Upper lobe of right lung (tissue), 1 donor: Measurements from ENCODE around the gene MAPKBP1. TPM values are rescaled to one million over a fixed set of nuclear protein-coding genes. Genes with fewer than 3 reads are reported as not detected.

Experiments
- ATAC-seq: fragments of 200-7000 bp; cut with Tn5 transposase; one replicate; pipeline ENCODE4 v1.9.1; 2020; ENCODE audit warnings: mild to moderate bottlenecking, moderate library complexity
- DNase-seq: peaks from one replicate; pipeline ENCODE4 v3.0.0-alpha.2; 2020
- H3K27ac ChIP-seq: fragments of 200-600 bp; one replicate; pipeline ENCODE4 v1.8.0; 2022
- H3K27me3 ChIP-seq: fragments of 200-600 bp; one replicate; pipeline ENCODE4 v1.8.0; 2022; ENCODE audit warnings: mild to moderate bottlenecking
- H3K36me3 ChIP-seq: fragments of 200-600 bp; one replicate; pipeline ENCODE4 v1.8.0; 2022
- H3K4me1 ChIP-seq: fragments of 200-600 bp; one replicate; pipeline ENCODE4 v1.8.0; 2022
- H3K4me3 ChIP-seq: fragments of 200-600 bp; one replicate; pipeline ENCODE4 v1.8.0; 2022; ENCODE audit warnings: mild to moderate bottlenecking
- H3K9me3 ChIP-seq: fragments of 200-600 bp; one replicate; pipeline ENCODE4 v1.8.0; 2022
- CTCF ChIP-seq: fragments of 200-600 bp; IDR thresholded peaks from one replicate; pipeline ENCODE4 v1.8.0; 2022; ENCODE audit warnings: antibody characterized with exemption
- intact Hi-C: fragments of 100-400 bp; cut with DNase I; formaldehyde crosslinking; loops from one replicate; pipeline ENCODE4 v1.11.0; 2022
- total RNA-seq: library from RNA; stranded (reverse); fragmentation: NEBNext Ultra II Directional; extraction: Animal tissue kit (Norgen Biotek cat#: 25700); gene quantifications from one replicate; pipeline ENCODE4 v1.2.1, GENCODE V29; 2021
- donor health status: DM: no; HTN: yes; CAD: no; lungs with severe emphysema.

MAPKBP1 gene
- total RNA-seq, 1 donor from 2014 or later: 22.4 TPM

- H3K9me3 ChIP-seq: no peaks in the 10 kb centered on the region
- no peaks in the 10 kb centered on the region for H3K36me3 ChIP-seq
- no peak overlapping the region for H3K27ac ChIP-seq
- intact Hi-C loops: no loop called here
- H3K4me1 ChIP-seq: no peaks in the 10 kb centered on the region
- H3K4me3 ChIP-seq: no peak overlapping the region
- no peaks in the 10 kb centered on the region for H3K27me3 ChIP-seq
- ATAC-seq: no peak
- TF ChIP-seq CTCF: no peak
- DNase-seq: no peak
Measured at GRCh38 chr15:41871175-41871905, 97.1 kb downstream of the MAPKBP1 start.

GRCh38 chr15:41872166-41872747, 98.0 kb downstream of the MAPKBP1 start:
- Histone ChIP-seq H3K4me1 (no peaks in the 10 kb centered on the region), H3K9me3 (no peaks in the 10 kb centered on the region), H3K27me3 (no peaks in the 10 kb centered on the region), H3K36me3 (no peaks in the 10 kb centered on the region), H3K27ac (no peak overlapping the region), H3K4me3 (no peak overlapping the region)
- DNase-seq (no peak), ATAC-seq (no peak)
- intact Hi-C loops: no loop called here
- no peak for TF ChIP-seq CTCF

- no peak for DNase-seq
- Histone ChIP-seq H3K4me3 (no peak overlapping the region), H3K27ac (no peak overlapping the region), H3K27me3 (no peaks in the 10 kb centered on the region), H3K4me1 (no peaks in the 10 kb centered on the region), H3K9me3 (no peaks in the 10 kb centered on the region), H3K36me3 (no peaks in the 10 kb centered on the region)
- ATAC-seq: no peak
- intact Hi-C loops: no loop called here
- no peak for TF ChIP-seq CTCF
Measured at GRCh38 chr15:41873711-41874110, 99.4 kb downstream of the MAPKBP1 start.

GRCh38 chr15:41874736-41875135, 100.5 kb downstream of the MAPKBP1 start:
- H3K4me1 ChIP-seq: no peaks in the 10 kb centered on the region
- no peak overlapping the region for H3K4me3 ChIP-seq
- H3K27me3 ChIP-seq: no peaks in the 10 kb centered on the region
- ATAC-seq (no peak), DNase-seq (no peak)
- no peaks in the 10 kb centered on the region for H3K36me3 ChIP-seq
- H3K27ac ChIP-seq: no peak overlapping the region
- intact Hi-C loops: no loop called here
- TF ChIP-seq CTCF: no peak
- H3K9me3 ChIP-seq: no peaks in the 10 kb centered on the region

- TF ChIP-seq CTCF: no peak
- no peaks in the 10 kb centered on the region for H3K36me3 ChIP-seq
- H3K4me3 ChIP-seq: no peak overlapping the region
- no peaks in the 10 kb centered on the region for H3K9me3 ChIP-seq
- H3K27ac ChIP-seq: no peak overlapping the region
- no peak for DNase-seq
- ATAC-seq: no peak
- no peaks in the 10 kb centered on the region for H3K27me3 ChIP-seq
- no peaks in the 10 kb centered on the region for H3K4me1 ChIP-seq
- intact Hi-C loops: no loop called here
Measured at GRCh38 chr15:41876007-41876406, 101.7 kb downstream of the MAPKBP1 start.
